Tibial nerve (tissue), 4 donors: Measurements from ENCODE around the gene TFF3. TPM values are rescaled to one million over a fixed set of nuclear protein-coding genes. Genes with fewer than 3 reads are reported as not detected.

Experiments
- DNase-seq, 2 donors: peaks; one replicate each; pipeline ENCODE4 v3.0.0-alpha.2; 2019; ENCODE audit warnings: low spot score in 2 of 2
- H3K27ac ChIP-seq, 4 donors: fragments of 200-600 bp; sonication (generic) in 3 of 4; one replicate each; pipeline ENCODE4 v1.5.1; 2017 to 2019; ENCODE audit warnings: mild to moderate bottlenecking in 1 of 4
- H3K27me3 ChIP-seq, 2 donors: fragments of 200-600 bp; sonication (generic) in 1 of 2; one replicate each; pipeline versions ENCODE4 v1.5.1 to v1.6.0; 2017 to 2019
- H3K36me3 ChIP-seq, 3 donors: fragments of 200-600 bp; sonication (generic); one replicate each; pipeline ENCODE4 v1.5.1; 2018 to 2019
- H3K4me1 ChIP-seq, 4 donors: fragments of 200-600 bp; sonication (generic) in 3 of 4; one replicate each; pipeline ENCODE4 v1.5.1; 2017 to 2019
- H3K4me3 ChIP-seq, 4 donors: fragments of 200-600 bp; sonication (generic) in 3 of 4; one replicate each; pipeline ENCODE4 v1.5.1; 2017 to 2019; ENCODE audit warnings: mild to moderate bottlenecking in 1 of 4, moderate library complexity in 1 of 4
- H3K9me3 ChIP-seq, 4 donors: fragments of 200-600 bp; sonication (generic) in 3 of 4; one replicate each; pipeline ENCODE4 v1.5.1; 2017 to 2019
- CTCF ChIP-seq, 5 experiments: fragments of 200-600 bp in 3 of 5; fragments of 450-650 bp in 2 of 5; sonication (generic) in 3 of 5; IDR thresholded peaks; one replicate each; pipeline ENCODE4 v1.5.1; 2016 to 2019; ENCODE audit warnings: antibody characterized with exemption in 5 of 5, mild to moderate bottlenecking in 3 of 5, moderate library complexity in 2 of 5
- EP300 ChIP-seq, 2 donors: sonication (generic); formaldehyde crosslinking; IDR thresholded peaks; one replicate each; pipeline ENCODE4 v1.6.1; 2017; ENCODE audit warnings: antibody characterized with exemption in 2 of 2, mild to moderate bottlenecking in 1 of 2
- POLR2A ChIP-seq, 2 donors: fragments of 450-650 bp; IDR thresholded peaks; one replicate each; pipeline ENCODE4 v1.6.1; 2017; ENCODE audit warnings: antibody characterized with exemption in 2 of 2, mild to moderate bottlenecking in 2 of 2, moderate library complexity in 2 of 2
- WGBS, 2 donors: methylation state at CpG; one replicate each; pipeline ENCODE4 v1.1.5; 2018; 5-methylcytosine and 5-hydroxymethylcytosine counted together
- total RNA-seq, 4 donors: library from RNA; depleted of rRNA; stranded (reverse); fragments of >200 nt; gene quantifications; one replicate each; pipeline ENCODE4 v1.1.0, GENCODE V29; 2016

The TFF3 gene
- total RNA-seq, 4 donors from 2014 or later = 4.2 to 21.1 (median 13.4) TPM

- Histone ChIP-seq H3K27ac (peak overlapping the region in 2 of 4 donors; percentile 17 to 74), H3K27me3 (peaks cover 0 to 5% of the 10 kb centered on the region in 2 donors), H3K4me1 (peaks cover 0 to 43% (median 0%) of the 10 kb centered on the region in 4 donors), H3K4me3 (no peak overlapping the region), H3K36me3 (no peaks in the 10 kb centered on the region), H3K9me3 (no peaks in the 10 kb centered on the region)
- WGBS, 2 donors = 43 to 65% methylated on average over 11 of the region's 11 CpGs
- TF ChIP-seq POLR2A (IDR thresholded peaks at IDR 0.05) (no peak), EP300 (IDR thresholded peaks at IDR 0.05) (no peak), CTCF (IDR thresholded peaks at IDR 0.05) (no peak)
- DNase-seq = peak in 1 of 2 donors; percentile 24
Measured at GRCh38 chr21:42262831-42263231, 52.4 kb downstream of the TFF3 start.

- Histone ChIP-seq H3K27me3 (peaks cover 0 to 5% of the 10 kb centered on the region in 2 donors), H3K4me1 (peaks cover 0 to 52% (median 0%) of the 10 kb centered on the region in 4 donors), H3K27ac (peak overlapping the region in 2 of 4 donors; percentile 17 to 74), H3K9me3 (no peaks in the 10 kb centered on the region), H3K36me3 (no peaks in the 10 kb centered on the region), H3K4me3 (no peak overlapping the region)
- DNase-seq = no peak
- WGBS, 2 donors = 85 to 91% methylated on average over 7 of the region's 7 CpGs
- TF ChIP-seq CTCF (IDR thresholded peaks at IDR 0.05) = no peak
Measured at GRCh38 chr21:42261829-42262200, 53.4 kb downstream of the TFF3 start.

Other genes with a start within 250 kb of the TFF3 start
- gene UMODL1, start 244.1 kb downstream of the TFF3 start, total RNA-seq = not detected
- gene ABCG1, start 96.3 kb downstream of the TFF3 start, total RNA-seq = 10 to 100 TPM; 10.5 to 32.8 (median 18.6) TPM
- not detected for gene TFF2, start 35.6 kb upstream of the TFF3 start, total RNA-seq
- not detected for gene TFF1, start 51.1 kb upstream of the TFF3 start, total RNA-seq
- not detected for gene TMPRSS3, start 80.6 kb upstream of the TFF3 start, total RNA-seq
- gene UBASH3A, start 88.5 kb upstream of the TFF3 start, total RNA-seq = 1 to 10 TPM in 1 of 4 donors, under 1 TPM in 2, not detected in 1; 0.59 to 5.9 (median 0.90) TPM
- gene RSPH1, start 180.8 kb upstream of the TFF3 start, total RNA-seq = 1 to 10 TPM in 1 of 4 donors, under 1 TPM in 1, not detected in 2; 0.21 to 1.7 TPM
- 1 to 10 TPM; 4.4 to 6.7 (median 5.0) TPM for gene SLC37A1, start 198.4 kb upstream of the TFF3 start, total RNA-seq